B cell (primary cell): Measurements from ENCODE around the gene ERC2.

Experiments used
- CTCF ChIP-seq: fragments of 200-600 bp; IDR thresholded peaks from one replicate; pipeline ENCODE4 v1.8.0; 2022; ENCODE audit warnings: antibody characterized with exemption, mild to moderate bottlenecking
- EZH2 ChIP-seq: IDR thresholded peaks from 2 replicates; pipeline ENCODE4 v1.6.1; 2012; ENCODE audit warnings: borderline replicate concordance, low read depth, mild to moderate bottlenecking, moderate library complexity, low read length; ENCODE audit not compliant: insufficient read depth, poor library complexity, severe bottlenecking

- no peak for TF ChIP-seq CTCF
- no peak for TF ChIP-seq EZH2
These were observed 844.5 kb downstream of the ERC2 start for GRCh38 chr3:55623786-55624185.
